HCT116 (cell line): ENCODE data around the gene EPHA10. TPM values are rescaled to one million over a fixed set of nuclear protein-coding genes. Genes with fewer than 3 reads are reported as not detected.
"Not testable (repeated sequence)": the region's sequence is repeated elsewhere in the genome, so short reads cannot be mapped to it uniquely, and the experiment has no call there.

Experiments
- ATAC-seq: fragments of 200-7000 bp; cut with Tn5 transposase; 2 replicates; pipeline ENCODE4 v1.9.1; 2020; ENCODE audit warnings: mild to moderate bottlenecking, moderate library complexity
- BruUV-seq: library from RNA; stranded (reverse); fragments of 400-500 nt; replicated peaks from 2 replicates; lab custom pipeline; 2021; lab: Mats Ljungman, UMichigan
- CTCF ChIA-PET: fragments of 300-600 bp; sonication (Branson Sonifier 250); formaldehyde crosslinking; loops from one replicate; lab custom pipeline; 2021; ENCODE audit warnings: antibody characterized with exemption; lab: Charles Lee
- POLR2A ChIA-PET: fragments of 300-600, 350-600 bp; sonication (Branson Sonifier 250); formaldehyde crosslinking; loops from one replicate; lab custom pipeline; 2021; ENCODE audit warnings: antibody characterized with exemption; lab: Charles Lee
- RAD21 ChIA-PET, 2 experiments: fragments of 300-600 bp; sonication (Branson Sonifier 250); formaldehyde crosslinking; loops; one replicate each; lab custom pipeline; 2023; ENCODE audit warnings: low total read pairs in 2 of 2; ENCODE audit not compliant: uncharacterized antibody in 2 of 2, unreplicated experiment in 2 of 2, low non-redundant PET in 1 of 2; lab: Charles Lee
- DNase-seq: peaks from one replicate; pipeline ENCODE4 v3.0.0-alpha.2; 2010; ENCODE audit warnings: low read depth, low spot score
- H2AFZ ChIP-seq: fragments of 200-600 bp; shearing (Covaris generic), sonication (generic); 2 replicates; pipeline ENCODE4 v1.6.1; 2017; ENCODE audit warnings: low read depth, mixed run types, mixed read lengths, antibody characterized with exemption, low read length; ENCODE audit not compliant: poor library complexity, severe bottlenecking
- H3K27ac ChIP-seq: 2 replicates; pipeline ENCODE4 v1.5.1; 2012; ENCODE audit warnings: low read depth, low read length
- H3K27me3 ChIP-seq: fragments of 200-600 bp; sonication (generic); 2 replicates; pipeline ENCODE4 v1.6.1; 2016; ENCODE audit warnings: mixed run types, low read length, mixed read lengths; ENCODE audit not compliant: insufficient read depth
- H3K36me3 ChIP-seq, 2 experiments: fragments of 200-500 bp in 1 of 2; fragments of 200-600 bp in 1 of 2; sonication (Bioruptor generic) in 1 of 2; sonication (generic) in 1 of 2; 2 replicates each; pipeline versions ENCODE4 v1.5.1 to v1.6.1; 2014 to 2016; ENCODE audit warnings: low read length in 2 of 2, inconsistent platforms in 1 of 2, mixed read lengths in 1 of 2, mixed run types in 1 of 2; ENCODE audit not compliant: insufficient read depth in 2 of 2, control insufficient read depth in 1 of 2
- H3K4me1 ChIP-seq, 2 experiments: fragments of 200-600 bp in 1 of 2; sonication (generic) in 1 of 2; 2 replicates each; pipeline versions ENCODE4 v1.5.1 to v1.6.1; 2012 to 2017; ENCODE audit warnings: low read length in 2 of 2, inconsistent platforms in 1 of 2, mild to moderate bottlenecking in 1 of 2, mixed read lengths in 1 of 2, mixed run types in 1 of 2, moderate library complexity in 1 of 2; ENCODE audit not compliant: insufficient read depth in 2 of 2, control insufficient read depth in 1 of 2
- H3K4me2 ChIP-seq: fragments of 200-600 bp; sonication (generic); 2 replicates; pipeline ENCODE4 v1.6.1; 2017; ENCODE audit warnings: mixed run types, low read length, mixed read lengths
- H3K4me3 ChIP-seq, 2 experiments: fragments of 200-600 bp in 1 of 2; sonication (generic) in 1 of 2; replicated peaks in 1 of 2; 2 replicates each; pipeline ENCODE4 v1.5.1; 2011 to 2016; ENCODE audit warnings: low read length in 2 of 2, control low read depth in 1 of 2, low read depth in 1 of 2, mild to moderate bottlenecking in 1 of 2, mixed read lengths in 1 of 2, mixed run types in 1 of 2
- H3K79me2 ChIP-seq: fragments of 200-600 bp; sonication (generic); 2 replicates; pipeline ENCODE4 v1.6.1; 2017; ENCODE audit warnings: mild to moderate bottlenecking, mixed run types, low read length, moderate library complexity, mixed read lengths; ENCODE audit not compliant: insufficient read depth
- H3K9ac ChIP-seq: fragments of 200-600 bp; sonication (generic); 2 replicates; pipeline ENCODE4 v1.6.1; 2016; ENCODE audit warnings: low read length, mixed read lengths
- H3K9me2 ChIP-seq: fragments of 200-600 bp; sonication (generic), shearing (Covaris generic); 2 replicates; pipeline ENCODE4 v1.6.1; 2017; ENCODE audit warnings: mixed run types, mild to moderate bottlenecking, moderate library complexity; ENCODE audit not compliant: insufficient read depth
- H3K9me3 ChIP-seq, 2 experiments: fragments of 200-500 bp in 1 of 2; fragments of 200-600 bp in 1 of 2; sonication (Bioruptor generic) in 1 of 2; sonication (generic) in 1 of 2; 2 replicates each; pipeline ENCODE4 v1.6.1; 2014 to 2017; ENCODE audit warnings: low read length in 2 of 2, mixed read lengths in 2 of 2, inconsistent platforms in 1 of 2, low read depth in 1 of 2, mild to moderate bottlenecking in 1 of 2, mixed run types in 1 of 2, moderate library complexity in 1 of 2; ENCODE audit not compliant: control insufficient read depth in 1 of 2, insufficient read depth in 1 of 2
- H4K20me1 ChIP-seq: fragments of 200-600 bp; sonication (generic), shearing (Covaris generic); 2 replicates; pipeline ENCODE4 v1.6.1; 2017; ENCODE audit warnings: mixed run types, mild to moderate bottlenecking, moderate library complexity; ENCODE audit not compliant: insufficient read depth
- CEBPB ChIP-seq: IDR thresholded peaks from 2 replicates; pipeline ENCODE4 v1.6.1; 2012; ENCODE audit warnings: low read depth
- EGR1 ChIP-seq: IDR thresholded peaks from 2 replicates; pipeline ENCODE4 v1.6.1; 2012; ENCODE audit warnings: low read depth
- ELF1 ChIP-seq: IDR thresholded peaks from 2 replicates; pipeline ENCODE4 v1.6.1; 2012; ENCODE audit warnings: low read depth, borderline replicate concordance
- EZH2 ChIP-seq: fragments of 200-600 bp; sonication (generic); IDR thresholded peaks from 2 replicates; pipeline ENCODE4 v1.6.1; 2017; ENCODE audit warnings: antibody characterized with exemption, mixed run types
- REST ChIP-seq: IDR thresholded peaks from 2 replicates; pipeline ENCODE4 v1.6.1; 2012; ENCODE audit warnings: low read depth
- ZFX ChIP-seq: fragments of 450-650 bp; IDR thresholded peaks from 2 replicates; pipeline ENCODE4 v1.6.1; 2017
- intact Hi-C: fragments of 100-400 bp; cut with micrococcal nuclease; formaldehyde crosslinking; loops from 2 replicates; pipeline ENCODE4 v1.10.0; 2022
- total RNA-seq: library from RNA; stranded (reverse); gene quantifications from one replicate; pipeline ENCODE4 v1.2.1, GENCODE V29; 2021; ENCODE audit not compliant: unreplicated experiment

Gene EPHA10
- total RNA-seq, 1 experiment from 2014 or later, result 6.5 TPM

- TF ChIP-seq REST (no peak), ELF1 (no peak), ZFX (no peak), EGR1 (no peak), EZH2 (no peak), CEBPB (no peak)
Observed at GRCh38 chr1:37739222-37739621, 25.7 kb downstream of the EPHA10 start (continued).

- H3K27me3 ChIP-seq, H3K9me3 ChIP-seq, ATAC-seq, H3K79me2 ChIP-seq, H3K9ac ChIP-seq, POLR2A ChIA-PET, RAD21 ChIA-PET, H3K36me3 ChIP-seq, intact Hi-C loops, BruUV-seq, H3K9me2 ChIP-seq, DNase-seq, H3K4me3 ChIP-seq, H4K20me1 ChIP-seq, CTCF ChIA-PET, H2AFZ ChIP-seq: not testable (repeated sequence)
- H3K27ac ChIP-seq, result peak overlapping the region; percentile 67; the same call in 1 of the 2 replicates
- peaks cover 20 to 29% of the 10 kb centered on the region in 2 experiments for H3K4me1 ChIP-seq
- H3K4me2 ChIP-seq, result peak overlapping the region; percentile 67; the same call in 1 of the 2 replicates
Observed at GRCh38 chr1:37738619-37739018, 26.3 kb downstream of the EPHA10 start.

GRCh38 chr1:37737975-37738374, 26.9 kb downstream of the EPHA10 start:
- H3K4me3 ChIP-seq, H3K9me3 ChIP-seq, POLR2A ChIA-PET, CTCF ChIA-PET, H3K79me2 ChIP-seq, H3K9ac ChIP-seq, H3K27ac ChIP-seq, H3K9me2 ChIP-seq, ATAC-seq, H4K20me1 ChIP-seq, H3K4me2 ChIP-seq, RAD21 ChIA-PET, H2AFZ ChIP-seq, intact Hi-C loops, H3K36me3 ChIP-seq, BruUV-seq, DNase-seq, H3K27me3 ChIP-seq: not testable (repeated sequence)
- peaks cover 20 to 29% of the 10 kb centered on the region in 2 experiments for H3K4me1 ChIP-seq
